ENCODE measurements around the gene NANP. TPM values are rescaled to one million over a fixed set of nuclear protein-coding genes. Genes with fewer than 3 reads are reported as not detected.

Gene NANP
- total RNA-seq, 1 donor from 2014 or later: 9.8 TPM

Other genes starting within 250 kb of the NANP start
- gene ABHD12, start 233.2 kb downstream of the NANP start, total RNA-seq: 37.0 and 37.6 TPM in 2 replicates
- 39.6 and 40.1 TPM in 2 replicates for gene GINS1, start 216.3 kb downstream of the NANP start, total RNA-seq
- 2.0 and 2.5 TPM in 2 replicates for gene NINL, start 38.5 kb downstream of the NANP start, total RNA-seq
- 13.9 and 14.6 TPM in 2 replicates for gene ZNF337, start 72.8 kb upstream of the NANP start, total RNA-seq